K562 (cell line): Measurements from ENCODE around the gene SLC25A42. TPM values are rescaled to one million over a fixed set of nuclear protein-coding genes. Genes with fewer than 3 reads are reported as not detected.

Source experiments
- DNMT1 ChIP-seq: fragments of 450-650 bp; IDR thresholded peaks from 2 replicates; pipeline ENCODE4 v1.6.1; 2016; ENCODE audit warnings: antibody characterized with exemption, mild to moderate bottlenecking
- ELF1 ChIP-seq: fragments of 200-800 bp; sonication (Bioruptor generic); IDR thresholded peaks from 2 replicates; pipeline ENCODE4 v1.6.1; 2016; ENCODE audit warnings: missing genetic modification characterization, missing compliant biosample characterization
- ETS2 ChIP-seq: IDR thresholded peaks from 2 replicates; pipeline ENCODE4 v1.6.1; 2016; ENCODE audit warnings: borderline replicate concordance, missing genetic modification characterization, mild to moderate bottlenecking, moderate library complexity, missing compliant biosample characterization; ENCODE audit not compliant: poor library complexity, severe bottlenecking
- ID3 ChIP-seq, 2 experiments: fragments of 250-450 bp in 1 of 2; fragments of 450-650 bp in 1 of 2; sonication (Bioruptor Pico) in 1 of 2; IDR thresholded peaks; 2 replicates each; pipeline versions ENCODE4 v1.6.1 to v1.8.0; 2016 to 2021; ENCODE audit warnings: mild to moderate bottlenecking in 2 of 2, moderate library complexity in 2 of 2, missing compliant biosample characterization in 1 of 2, missing genetic modification characterization in 1 of 2
- NCOA2 ChIP-seq, 2 experiments: fragments of 450-650 bp; IDR thresholded peaks; 2 replicates each; pipeline ENCODE4 v1.6.1; 2018; ENCODE audit warnings: mild to moderate bottlenecking in 2 of 2, moderate library complexity in 1 of 2; ENCODE audit not compliant: partially characterized antibody in 2 of 2
- NCOA6 ChIP-seq: fragments of 450-650 bp; IDR thresholded peaks from 2 replicates; pipeline ENCODE4 v1.6.1; 2017; ENCODE audit warnings: mild to moderate bottlenecking
- NKRF ChIP-seq: fragments of 450-650 bp; IDR thresholded peaks from 2 replicates; pipeline ENCODE4 v1.6.1; 2016; ENCODE audit warnings: borderline replicate concordance
- PHF8 ChIP-seq: fragments of 200-600 bp; sonication (generic); IDR thresholded peaks from 2 replicates; pipeline ENCODE4 v1.6.1; 2012; ENCODE audit warnings: mixed run types, mild to moderate bottlenecking, inconsistent platforms, low read length, moderate library complexity, borderline replicate concordance
- PML ChIP-seq: IDR thresholded peaks from 2 replicates; pipeline ENCODE4 v1.6.1; 2012; ENCODE audit warnings: low read length, inconsistent platforms
- SLC30A9 ChIP-seq: fragments of 250-450 bp; sonication (Bioruptor Pico); IDR thresholded peaks from 2 replicates; pipeline ENCODE4 v1.8.0; 2022; ENCODE audit warnings: mild to moderate bottlenecking, moderate library complexity
- SRSF7 ChIP-seq: fragments of 200-400 bp; formaldehyde crosslinking; optimal IDR thresholded peaks from 2 replicates; pipeline ENCODE3; 2017; ENCODE audit warnings: mild to moderate bottlenecking, low read depth, low read length
- TEAD4 ChIP-seq, 2 experiments: sonication (generic) in 1 of 2; formaldehyde crosslinking in 1 of 2; IDR thresholded peaks; 2 replicates each; pipeline versions ENCODE4 v1.6.1 to v1.8.0; 2012 to 2022; ENCODE audit warnings: borderline replicate concordance in 1 of 2, inconsistent platforms in 1 of 2, low read length in 1 of 2, mild to moderate bottlenecking in 1 of 2, missing genetic modification reagents in 1 of 2
- ZBED1 ChIP-seq: IDR thresholded peaks from 2 replicates; pipeline ENCODE4 v1.6.1; 2014
- ZKSCAN3 ChIP-seq: fragments of 250-450 bp; sonication (Bioruptor Pico); IDR thresholded peaks from 2 replicates; pipeline ENCODE4 v1.4.0; 2020
- ZNF224 ChIP-seq: sonication (generic); formaldehyde crosslinking; IDR thresholded peaks from 2 replicates; pipeline ENCODE4 v1.8.0; 2022; ENCODE audit warnings: mild to moderate bottlenecking, missing genetic modification reagents
- ZNF318 ChIP-seq, 2 experiments: fragments of 450-650 bp; IDR thresholded peaks; 2 replicates each; pipeline ENCODE4 v1.6.1; 2016; ENCODE audit warnings: mild to moderate bottlenecking in 2 of 2, borderline replicate concordance in 1 of 2, low read depth in 1 of 2, moderate library complexity in 1 of 2
- ZNF354B ChIP-seq: fragments of 250-450 bp; sonication (Bioruptor Pico); IDR thresholded peaks from 2 replicates; pipeline ENCODE4 v1.4.0; 2020
- polyA plus RNA-seq, 8 experiments: library from polyadenylated mRNA; depleted of rRNA in 4 of 8; stranded (reverse) in 5 of 8; unstranded in 3 of 8; fragments of >200 nt; fragmentation: Nextera tagmentation in 2 of 8; fragmentation: Illumina TruSeq in 1 of 8; extraction: Ambion mirVana in 2 of 8; extraction: Trizol in 1 of 8; gene quantifications; 2 replicates each; pipeline versions ENCODE4 v1.2.1 to v1.2.3, GENCODE V29; 2011 to 2014; ENCODE audit warnings: inconsistent platforms in 1 of 8, missing spikeins in 1 of 8
- total RNA-seq, 7 experiments: library from RNA; depleted of rRNA in 6 of 7; stranded (reverse); fragments of >200 nt in 6 of 7; fragmentation: Illumina TruSeq in 2 of 7; extraction: Trizol in 2 of 7; gene quantifications; 2 replicates each; pipeline versions ENCODE4 v1.2.1 to v1.2.3, GENCODE V29; 2011 to 2021; ENCODE audit warnings: low replicate concordance in 1 of 7

Gene SLC25A42
- total and polyA plus RNA-seq, 9 of the 15 experiments (the other 6 are each of a cell fraction or from before 2014, with no cell fraction given) = 0.59 to 32.2 (median 14.1) TPM

- TF ChIP-seq ID3 (CRISPR knock-in tag; IDR thresholded peaks at IDR 0.05) (no peak), ID3 (tag; IDR thresholded peaks at IDR 0.05) (peak; percentile 22; the same call in 1 of the 2 replicates), ZKSCAN3 (CRISPR knock-in tag) (no peak), DNMT1 (no peak), PML (no peak), SLC30A9 (CRISPR knock-in tag) (no peak), ZBED1 (no peak), NKRF (no peak), NCOA2 (IDR thresholded peaks at IDR 0.05; ENCODE audit: partially characterized antibody in 2 of 2) (no peak), PHF8 (peak; percentile 41; the same call in 1 of the 2 replicates), ZNF318 (IDR thresholded peaks at IDR 0.05; ENCODE audit: borderline replicate concordance in 1 of 2, low read depth in 1 of 2) (no peak), ZNF354B (CRISPR knock-in tag) (no peak), ELF1 (tag) (no peak), ETS2 (tag) (no peak), NCOA6 (no peak), TEAD4 (IDR thresholded peaks at IDR 0.05; ENCODE audit: low read length) (no peak), TEAD4 (CRISPR knock-in tag; IDR thresholded peaks at IDR 0.05; ENCODE audit: borderline replicate concordance) (no peak), ZNF224 (CRISPR knock-in tag) (no peak), SRSF7 (no peak)
Observed at GRCh38 chr19:19064098-19064722, 416 bp downstream of the SLC25A42 start (continued).
